Right lobe of liver (tissue), 4 donors: ENCODE data around the gene DNAAF8.
A peak's percentile ranks its signal among the peaks of the same experiment; 100 is the strongest.

Source experiments
- POLR2A ChIP-seq: fragments of 450-650 bp; IDR thresholded peaks from one replicate; pipeline ENCODE4 v1.6.1; 2017; ENCODE audit warnings: antibody characterized with exemption, mild to moderate bottlenecking
- TF ChIP-seq, protein P1 (sequence below), 4 donors: fragments of 200-600 bp in 3 of 4; fragments of 450-650 bp in 1 of 4; IDR thresholded peaks; one replicate each; pipeline versions ENCODE4 v1.5.1 to v1.8.0; 2016 to 2022; ENCODE audit warnings: antibody characterized with exemption in 4 of 4, mild to moderate bottlenecking in 2 of 4
- donor health status: DM: no; HTN: no; CAD: no.
- donor health status: DM: no; HTN: no; CAD: no.
- donor health status: DM: no; HTN: yes; CAD: no.

DNA sequence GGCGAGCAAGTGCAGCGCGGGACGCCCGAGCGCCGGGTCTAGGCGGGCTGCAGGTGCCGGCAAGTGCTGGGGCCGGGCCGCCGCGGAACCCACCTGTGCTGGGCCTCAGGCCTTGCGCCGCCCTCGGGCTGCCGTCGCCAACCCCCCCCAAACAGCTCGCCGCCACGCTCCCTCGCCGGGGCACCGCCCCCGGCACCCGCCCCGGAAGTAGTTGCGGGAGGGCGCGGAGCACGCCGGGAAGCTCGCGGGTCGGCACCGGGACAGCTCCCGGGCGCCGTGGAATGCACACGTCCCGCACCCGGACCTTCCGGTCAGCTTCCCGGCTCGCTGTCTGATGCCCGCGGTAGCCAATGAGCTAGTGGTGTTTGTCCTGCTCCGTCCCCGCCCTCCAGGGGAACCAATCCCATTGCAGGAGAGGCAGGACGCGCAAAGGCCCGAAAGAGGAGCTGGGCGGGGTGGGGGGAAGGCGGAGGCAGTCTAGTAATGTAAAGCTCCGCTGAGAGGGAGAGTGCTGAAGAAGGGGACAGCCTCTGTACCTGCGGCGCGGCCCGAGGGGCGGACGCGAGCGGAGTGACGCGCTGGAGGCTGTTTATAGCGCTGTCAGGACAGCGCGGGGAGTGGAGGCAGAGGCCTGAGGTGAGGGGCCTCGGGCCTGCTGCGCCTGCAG is at the start of gene DNAAF8, which contains the start of gene ANKS3:
- TF ChIP-seq, protein P1, sequence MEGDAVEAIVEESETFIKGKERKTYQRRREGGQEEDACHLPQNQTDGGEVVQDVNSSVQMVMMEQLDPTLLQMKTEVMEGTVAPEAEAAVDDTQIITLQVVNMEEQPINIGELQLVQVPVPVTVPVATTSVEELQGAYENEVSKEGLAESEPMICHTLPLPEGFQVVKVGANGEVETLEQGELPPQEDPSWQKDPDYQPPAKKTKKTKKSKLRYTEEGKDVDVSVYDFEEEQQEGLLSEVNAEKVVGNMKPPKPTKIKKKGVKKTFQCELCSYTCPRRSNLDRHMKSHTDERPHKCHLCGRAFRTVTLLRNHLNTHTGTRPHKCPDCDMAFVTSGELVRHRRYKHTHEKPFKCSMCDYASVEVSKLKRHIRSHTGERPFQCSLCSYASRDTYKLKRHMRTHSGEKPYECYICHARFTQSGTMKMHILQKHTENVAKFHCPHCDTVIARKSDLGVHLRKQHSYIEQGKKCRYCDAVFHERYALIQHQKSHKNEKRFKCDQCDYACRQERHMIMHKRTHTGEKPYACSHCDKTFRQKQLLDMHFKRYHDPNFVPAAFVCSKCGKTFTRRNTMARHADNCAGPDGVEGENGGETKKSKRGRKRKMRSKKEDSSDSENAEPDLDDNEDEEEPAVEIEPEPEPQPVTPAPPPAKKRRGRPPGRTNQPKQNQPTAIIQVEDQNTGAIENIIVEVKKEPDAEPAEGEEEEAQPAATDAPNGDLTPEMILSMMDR (IDR thresholded peaks at IDR 0.05) = no peak
- peak; percentile 39 for TF ChIP-seq POLR2A
